UCSD-AML1 (cell line): ENCODE measurements around the gene UNC5C.

Experiments
- DNase-seq: peaks from one replicate; lab custom pipeline; 2025; ENCODE audit not compliant: unreplicated experiment; lab: John Stamatoyannopoulos, UW

UNC5C gene

GRCh38 chr4:95546866-95547714, 1.7 kb downstream of the UNC5C start:
- no peak for DNase-seq

GRCh38 chr4:95546221-95546620, 2.6 kb downstream of the UNC5C start:
- no peak for DNase-seq

DNA sequence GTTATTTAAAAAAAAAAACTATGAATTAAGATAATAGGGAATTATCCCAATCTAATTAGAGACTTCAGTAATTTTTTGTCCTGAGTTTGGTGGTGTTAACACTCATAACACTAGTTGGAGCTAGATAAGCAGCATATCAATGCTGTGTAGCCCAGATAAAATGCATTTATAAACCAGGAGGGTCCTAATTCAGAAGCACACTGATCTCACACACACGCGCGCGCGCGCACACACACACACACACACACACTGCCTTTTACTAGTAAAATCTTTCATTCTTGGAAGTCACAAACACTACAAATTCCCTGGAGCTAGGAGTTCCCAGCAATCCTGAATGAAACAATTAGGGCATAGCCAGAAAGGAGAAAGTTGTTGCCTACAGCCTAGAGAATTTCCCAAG, 3.2 kb downstream of the UNC5C start:
- no peak for DNase-seq

- no peak for DNase-seq
Measured at GRCh38 chr4:95544113-95545103, 4.4 kb downstream of the UNC5C start.

DNA sequence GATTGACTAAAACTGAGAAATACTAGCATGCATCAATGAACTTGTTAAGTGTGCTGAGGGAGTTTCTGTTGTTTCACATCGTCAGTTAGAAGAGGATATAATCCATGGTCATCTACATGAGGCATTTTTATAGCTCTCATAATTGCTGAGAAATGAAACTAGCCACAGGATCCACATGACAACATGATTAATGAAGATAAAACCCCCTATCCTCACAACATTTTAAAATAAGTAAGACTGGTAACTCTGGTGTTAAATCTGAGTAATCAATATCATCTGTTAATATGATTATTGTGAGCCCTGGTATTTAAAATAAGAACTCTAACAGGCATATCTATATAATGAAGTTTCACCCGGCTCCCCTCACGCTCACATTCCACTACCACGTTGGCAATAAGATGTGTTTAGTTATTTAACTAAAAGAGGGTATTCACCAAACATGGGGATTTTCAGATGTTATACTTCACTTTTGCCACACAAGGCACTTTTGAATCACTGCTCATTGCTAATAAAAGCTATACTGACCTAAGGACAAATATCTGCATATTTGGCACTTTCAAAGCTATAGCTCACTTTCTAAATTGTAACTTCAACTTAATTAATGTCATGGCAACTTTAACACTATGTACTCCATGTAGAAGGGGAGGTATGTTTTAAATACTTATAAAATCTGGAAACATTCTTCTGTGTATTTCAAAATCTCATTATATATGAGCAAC, 6.7 kb downstream of the UNC5C start:
- DNase-seq: no peak

- no peak for DNase-seq
Measured at GRCh38 chr4:95541094-95541493, 7.7 kb downstream of the UNC5C start.

DNA sequence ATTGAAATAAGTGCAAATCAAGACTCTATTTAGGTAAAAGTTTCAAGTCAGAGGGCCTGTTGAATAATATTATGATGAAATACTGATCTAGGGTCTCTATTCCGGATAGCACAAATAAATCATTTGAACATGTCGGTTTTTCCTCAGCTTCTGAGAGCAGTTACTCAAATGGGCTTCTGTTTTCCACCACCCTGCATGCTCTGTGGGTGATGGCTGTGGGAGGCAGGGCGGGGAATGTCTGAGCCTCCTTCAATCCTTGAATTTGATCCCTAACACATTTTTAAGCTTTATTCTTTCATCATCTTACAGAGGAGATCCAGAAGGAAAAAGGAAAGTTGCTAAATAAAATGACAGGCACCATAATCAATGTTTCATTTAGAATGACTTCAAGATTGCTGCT, 8.5 kb downstream of the UNC5C start:
- no peak for DNase-seq

GRCh38 chr4:95539106-95539505, 9.7 kb downstream of the UNC5C start:
- DNase-seq: no peak

GRCh38 chr4:95537863-95538488, 10.8 kb downstream of the UNC5C start:
- DNase-seq: no peak

- DNase-seq: no peak
Measured at GRCh38 chr4:95537191-95537590, 11.6 kb downstream of the UNC5C start.

GRCh38 chr4:95536650-95537049, 12.1 kb downstream of the UNC5C start:
- no peak for DNase-seq

DNA sequence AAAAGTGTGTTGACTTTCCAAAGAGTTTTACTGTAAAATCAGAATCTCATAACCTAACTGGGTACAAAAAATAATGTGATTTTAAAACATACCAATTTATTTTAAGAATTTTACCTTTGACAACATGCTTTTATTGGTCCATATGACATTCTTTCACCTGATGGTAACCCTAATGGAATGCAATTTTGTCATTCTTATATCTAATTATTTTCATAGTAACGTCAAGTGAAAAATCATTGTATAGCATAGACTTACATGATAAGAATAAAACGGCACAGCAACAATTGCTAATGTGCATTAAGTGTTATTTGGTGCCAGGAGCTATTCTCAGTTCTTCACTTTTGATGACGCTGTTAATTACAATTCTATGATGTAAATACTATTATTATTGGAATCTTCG, 13.6 kb downstream of the UNC5C start:
- no peak for DNase-seq

DNA sequence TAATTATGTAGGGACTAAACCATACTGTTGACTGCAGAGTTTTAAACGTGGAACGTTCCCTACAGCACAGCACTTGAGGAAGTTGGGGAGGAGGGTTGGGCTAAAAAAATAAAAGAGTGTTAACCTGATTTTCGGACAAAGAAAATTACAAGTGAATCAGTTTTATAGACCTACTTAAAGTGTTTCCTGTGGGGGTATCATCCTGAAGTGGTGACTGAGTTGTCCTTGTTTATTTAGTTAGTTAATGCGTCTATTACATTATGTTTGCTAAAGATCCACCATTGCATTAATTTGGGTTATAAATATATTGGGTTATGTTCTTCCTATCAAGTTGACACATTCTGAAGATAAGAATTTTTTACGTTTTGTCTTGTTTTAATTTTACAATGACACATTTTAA, 14.7 kb downstream of the UNC5C start:
- no peak for DNase-seq

DNA sequence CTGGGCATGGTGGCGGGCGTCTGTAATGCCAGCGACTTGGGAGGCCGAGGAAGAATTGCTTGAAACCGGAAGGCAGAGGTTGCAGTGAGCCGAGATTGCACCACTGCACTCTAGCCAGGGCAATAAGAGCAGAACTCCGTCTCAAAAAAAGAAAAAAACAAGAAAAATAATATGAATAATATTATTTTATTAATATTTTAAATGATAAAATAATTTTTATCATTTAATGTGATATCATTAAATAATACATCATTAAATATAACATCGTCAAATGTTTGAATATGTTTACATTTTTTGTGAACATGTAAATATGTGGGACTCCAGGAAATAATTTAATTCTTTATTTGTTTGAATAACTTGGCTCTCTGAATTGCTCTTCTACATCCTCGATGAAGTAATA, 15.5 kb downstream of the UNC5C start:
- DNase-seq: no peak

DNA sequence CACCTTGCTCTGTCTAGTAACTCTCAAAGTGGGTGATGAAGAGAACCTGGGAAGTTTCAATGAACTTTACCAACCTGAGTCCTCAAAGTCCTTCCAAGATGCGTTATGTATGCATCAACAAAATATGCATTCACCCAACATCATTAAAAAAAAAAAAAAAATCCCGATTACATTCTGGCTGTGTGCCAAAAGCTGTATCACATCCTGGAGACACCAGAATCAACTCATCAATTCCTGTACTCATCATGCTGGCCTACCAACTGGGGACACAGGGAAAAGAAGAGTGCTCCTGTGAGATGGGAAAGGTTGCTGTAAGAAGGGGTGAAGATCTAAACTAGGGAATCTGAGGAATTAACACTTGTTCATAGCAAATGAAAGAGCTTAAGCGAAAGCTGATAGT, 16.5 kb downstream of the UNC5C start:
- DNase-seq: no peak

DNA sequence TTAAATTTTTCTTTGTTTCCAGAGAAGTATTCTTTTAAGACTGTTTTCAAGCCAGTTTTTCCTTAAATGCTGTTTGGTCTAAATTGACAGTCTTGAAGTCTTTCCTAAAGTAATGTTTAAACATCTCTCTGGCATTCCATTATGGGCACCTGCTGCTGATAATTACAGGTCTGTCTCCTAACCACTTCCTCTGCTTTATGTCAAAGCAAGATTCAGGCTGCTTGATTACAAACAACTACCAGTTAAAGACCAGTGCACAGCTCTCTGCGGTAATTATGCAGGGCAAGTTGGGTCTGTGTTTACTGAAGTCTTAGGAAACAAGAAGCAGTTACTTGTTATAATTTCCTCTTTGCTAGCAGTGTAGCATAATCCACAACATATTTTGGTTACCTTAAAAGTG, 17.6 kb downstream of the UNC5C start:
- no peak for DNase-seq

GRCh38 chr4:95529946-95530345, 18.8 kb downstream of the UNC5C start:
- no peak for DNase-seq

DNA sequence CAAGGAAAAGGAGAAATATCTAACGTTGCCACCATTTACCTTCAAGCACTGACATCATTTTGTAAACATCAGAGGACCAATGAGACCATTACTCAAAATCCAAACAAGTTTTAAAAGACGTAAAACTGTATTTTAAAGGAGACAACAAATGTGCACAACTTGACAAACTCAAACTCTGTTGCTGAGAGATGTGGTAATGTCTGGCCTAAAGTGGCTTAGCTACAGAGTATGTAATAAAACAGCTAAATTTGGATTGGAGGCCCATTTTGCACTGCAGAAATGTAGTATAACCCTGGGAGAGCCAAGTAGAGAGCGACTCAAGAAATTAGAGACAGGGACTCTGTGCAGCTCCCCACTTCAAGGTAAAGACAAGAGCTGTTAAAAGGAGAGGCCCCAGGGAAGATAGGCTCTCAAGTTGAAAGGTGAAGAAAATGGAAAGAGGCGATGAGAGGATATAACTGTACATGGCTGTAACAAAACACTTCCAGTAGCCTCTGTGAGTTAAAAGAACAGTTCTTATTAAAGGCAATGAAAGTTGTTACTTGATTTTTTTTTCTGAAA, 20.3 kb downstream of the UNC5C start:
- DNase-seq: no peak

DNA sequence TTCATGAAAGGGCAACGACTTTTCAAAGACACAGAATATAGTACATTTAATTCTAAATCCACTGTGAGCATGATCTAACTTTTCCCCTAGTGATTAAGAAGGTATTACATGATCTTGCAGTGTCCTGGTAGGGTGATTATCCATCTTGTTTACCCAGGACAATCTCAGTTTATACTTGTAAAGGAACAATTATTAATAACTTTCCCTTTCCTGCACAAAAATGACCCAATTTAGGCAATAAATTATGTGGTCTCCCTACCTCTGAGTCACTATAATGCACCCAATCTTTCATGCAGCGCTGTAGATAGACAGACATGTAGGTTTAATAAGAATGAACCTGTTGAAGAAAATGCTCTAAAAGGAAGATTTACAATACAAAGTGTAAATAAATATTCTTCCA, 22.7 kb downstream of the UNC5C start:
- DNase-seq: no peak

DNA sequence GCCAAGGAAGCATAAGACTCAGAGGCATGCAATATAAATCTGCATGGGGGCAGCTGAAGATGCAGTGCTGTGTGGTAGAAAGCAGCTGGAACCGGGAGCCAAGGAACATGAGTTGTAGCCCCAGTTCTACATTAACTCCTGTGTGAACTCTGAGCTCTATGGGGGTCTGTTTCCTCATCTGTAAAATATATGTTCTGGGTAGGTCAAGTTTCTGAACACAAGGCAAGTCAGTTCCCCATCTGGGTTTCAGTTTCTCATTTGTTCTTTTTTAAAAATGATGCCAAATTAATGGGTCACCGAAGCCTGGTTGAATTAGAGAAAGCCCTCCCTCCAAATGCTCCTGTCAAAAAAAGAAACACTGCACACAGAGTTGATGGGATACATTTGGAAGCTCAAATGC, 24.0 kb downstream of the UNC5C start:
- no peak for DNase-seq

DNA sequence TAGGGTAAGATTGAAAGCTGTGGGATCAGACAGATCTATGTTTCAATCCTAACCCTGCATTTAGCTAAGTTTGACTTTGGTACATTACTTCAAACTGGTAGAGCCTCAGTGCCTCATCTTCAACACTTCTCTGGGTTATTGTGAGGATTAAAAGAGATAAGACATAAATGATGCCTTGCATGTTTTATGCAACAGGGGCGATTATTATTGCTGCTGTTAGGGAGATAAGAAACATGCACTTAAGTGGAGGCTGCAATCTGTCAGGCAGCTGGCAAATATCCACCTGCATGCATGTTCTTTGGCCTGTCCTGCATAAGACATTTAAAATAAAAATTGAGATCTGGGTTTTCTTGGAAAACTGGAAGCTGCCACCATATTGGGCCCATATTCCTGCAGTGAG, 24.6 kb downstream of the UNC5C start:
- no peak for DNase-seq
